CD8-positive, alpha-beta memory T cell (primary cell): ENCODE measurements around the gene MCF2L2. TPM values are rescaled to one million over a fixed set of nuclear protein-coding genes. Genes with fewer than 3 reads are reported as not detected.

Experiments
- CTCF ChIA-PET: fragments of 350-600 bp; sonication (Branson Sonifier 250); formaldehyde crosslinking; loops from one replicate; lab custom pipeline; 2021; ENCODE audit warnings: antibody characterized with exemption; lab: Charles Lee
- POLR2A ChIA-PET: fragments of 350-600 bp; sonication (Branson Sonifier 250); formaldehyde crosslinking; loops from one replicate; lab custom pipeline; 2021; ENCODE audit warnings: antibody characterized with exemption; lab: Charles Lee
- DNase-seq, 5 donors: peaks; one replicate each; pipeline versions ENCODE4 v3.0.0 to v3.0.0-alpha.2; 2020 to 2022; ENCODE audit warnings: mixed read lengths in 1 of 5
- H3K27ac ChIP-seq: one replicate; pipeline ENCODE4 v1.7.0; 2013; ENCODE audit warnings: low read depth, mild to moderate bottlenecking, low read length, moderate library complexity
- H3K27me3 ChIP-seq: 2 replicates; pipeline ENCODE4 v1.7.0; 2013; ENCODE audit warnings: low read length, mild to moderate bottlenecking; ENCODE audit not compliant: insufficient read depth, poor library complexity, severe bottlenecking
- H3K36me3 ChIP-seq: 2 replicates; pipeline ENCODE4 v1.7.0; 2013; ENCODE audit warnings: mild to moderate bottlenecking, low read length, moderate library complexity; ENCODE audit not compliant: insufficient read depth
- H3K4me1 ChIP-seq: 2 replicates; pipeline ENCODE4 v1.7.0; 2013; ENCODE audit warnings: mild to moderate bottlenecking, low read length, moderate library complexity; ENCODE audit not compliant: insufficient read depth
- H3K4me3 ChIP-seq: 2 replicates; pipeline ENCODE4 v1.7.0; 2013; ENCODE audit warnings: mild to moderate bottlenecking, low read length
- H3K9me3 ChIP-seq: 2 replicates; pipeline ENCODE4 v1.7.0; 2013; ENCODE audit warnings: mild to moderate bottlenecking, low read length
- H3K27ac Mint-ChIP-seq, 8 donors: one replicate each; pipeline ENCODE4 v1.8.0; 2020 to 2021; ENCODE audit warnings: mixed read lengths in 8 of 8, mild to moderate bottlenecking in 6 of 8, inconsistent platforms in 3 of 8, moderate library complexity in 3 of 8
- H3K27me3 Mint-ChIP-seq, 2 donors: one replicate each; pipeline ENCODE4 v1.8.0; 2020 to 2021; ENCODE audit warnings: mixed read lengths in 2 of 2, mild to moderate bottlenecking in 1 of 2, moderate library complexity in 1 of 2
- H3K36me3 Mint-ChIP-seq, 3 donors: one replicate each; pipeline ENCODE4 v1.8.0; 2020 to 2021; ENCODE audit warnings: mixed read lengths in 3 of 3, inconsistent platforms in 1 of 3, mild to moderate bottlenecking in 1 of 3
- H3K4me1 Mint-ChIP-seq, 3 donors: one replicate each; pipeline ENCODE4 v1.8.0; 2020 to 2021; ENCODE audit warnings: mixed read lengths in 3 of 3, inconsistent platforms in 1 of 3, mild to moderate bottlenecking in 1 of 3
- H3K4me3 Mint-ChIP-seq, 7 donors: one replicate each; pipeline ENCODE4 v1.8.0; 2020 to 2021; ENCODE audit warnings: mixed read lengths in 7 of 7, mild to moderate bottlenecking in 6 of 7, moderate library complexity in 4 of 7, inconsistent platforms in 2 of 7
- H3K9me3 Mint-ChIP-seq, 5 donors: one replicate each; pipeline ENCODE4 v1.8.0; 2020 to 2022; ENCODE audit warnings: mixed read lengths in 5 of 5, mild to moderate bottlenecking in 3 of 5, moderate library complexity in 2 of 5, inconsistent platforms in 1 of 5
- polyA plus RNA-seq: library from polyadenylated mRNA; unstranded; fragments of 300-500 nt; fragmentation: Illumina TruSeq; gene quantifications from one replicate; pipeline ENCODE4 v1.2.3, GENCODE V29; 2021
- total RNA-seq, 2 experiments: library from RNA; stranded (reverse); gene quantifications; one replicate each; pipeline ENCODE4 v1.2.3, GENCODE V29; 2021

The MCF2L2 gene
- total and polyA plus RNA-seq, 3 experiments from 2014 or later: 0.78 to 3.5 (median 2.8) TPM

DNA sequence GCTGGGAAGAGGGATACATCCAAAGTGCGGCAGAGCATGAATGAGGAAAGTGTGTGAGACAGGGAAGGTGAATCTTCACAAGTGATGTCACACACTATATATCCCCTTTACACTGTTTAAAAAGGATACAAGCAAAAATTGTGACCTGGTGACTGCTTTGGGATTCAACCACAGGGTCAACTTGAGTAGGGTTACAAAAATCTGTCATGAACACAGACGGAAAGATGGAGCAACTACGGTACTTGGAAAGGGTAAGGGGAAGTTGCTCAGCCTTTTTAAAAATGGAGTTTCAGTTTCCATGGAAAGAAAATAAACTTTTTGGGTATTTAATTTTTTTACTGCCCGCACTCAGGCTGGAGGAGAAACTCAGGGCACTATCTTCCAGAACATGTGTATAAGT is 115.1 kb downstream of the MCF2L2 start:
- no peaks in the 10 kb centered on the region for H3K9me3 ChIP-seq
- no peaks in the 10 kb centered on the region for H3K9me3 Mint-ChIP-seq
- CTCF ChIA-PET: no interaction called here
- H3K4me1 Mint-ChIP-seq: no peaks in the 10 kb centered on the region
- H3K4me1 ChIP-seq: no peaks in the 10 kb centered on the region
- H3K27me3 ChIP-seq: no peaks in the 10 kb centered on the region
- POLR2A ChIA-PET: no interaction called here
- H3K27ac Mint-ChIP-seq: no peak overlapping the region
- H3K27ac ChIP-seq: no peak overlapping the region
- DNase-seq: no peak
- peaks cover 4 to 35% (median 8%) of the 10 kb centered on the region in 3 donors for H3K36me3 Mint-ChIP-seq
- H3K36me3 ChIP-seq: no peaks in the 10 kb centered on the region
- H3K4me3 Mint-ChIP-seq: no peak overlapping the region
- no peaks in the 10 kb centered on the region for H3K27me3 Mint-ChIP-seq
- H3K4me3 ChIP-seq: no peak overlapping the region

DNA sequence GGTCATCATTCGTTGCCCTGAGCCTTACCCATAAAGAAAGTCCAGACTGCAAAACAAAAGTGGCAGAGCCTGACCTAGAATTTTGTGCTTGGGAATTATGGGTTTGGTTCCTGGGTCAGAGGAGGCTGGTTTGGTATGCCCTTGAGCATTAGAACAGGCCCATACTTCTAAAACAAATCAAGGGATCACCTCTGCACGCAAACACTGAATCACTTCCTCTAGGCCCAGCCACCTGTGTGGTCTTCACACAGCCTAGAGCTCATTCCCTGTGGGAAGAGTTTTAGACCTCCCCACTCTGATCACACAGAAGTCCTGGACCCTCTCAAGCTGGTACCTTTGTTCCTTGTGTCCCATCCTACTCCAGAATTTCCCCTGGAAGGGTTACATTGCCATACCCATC is 116.0 kb downstream of the MCF2L2 start:
- Histone ChIP-seq H3K36me3 (no peaks in the 10 kb centered on the region), H3K27ac (no peak overlapping the region), H3K4me1 (no peaks in the 10 kb centered on the region), H3K9me3 (no peaks in the 10 kb centered on the region), H3K27me3 (no peaks in the 10 kb centered on the region), H3K4me3 (no peak overlapping the region)
- peaks cover 4 to 28% (median 4%) of the 10 kb centered on the region in 3 donors for H3K36me3 Mint-ChIP-seq
- H3K4me3 Mint-ChIP-seq: no peak overlapping the region
- peak overlapping the region in 2 of 8 donors; percentile 16 to 26 for H3K27ac Mint-ChIP-seq
- no peaks in the 10 kb centered on the region for H3K27me3 Mint-ChIP-seq
- no peak for DNase-seq
- ChIA-PET POLR2A (no interaction called here), CTCF (no interaction called here)
- H3K4me1 Mint-ChIP-seq: no peaks in the 10 kb centered on the region
- no peaks in the 10 kb centered on the region for H3K9me3 Mint-ChIP-seq

DNA sequence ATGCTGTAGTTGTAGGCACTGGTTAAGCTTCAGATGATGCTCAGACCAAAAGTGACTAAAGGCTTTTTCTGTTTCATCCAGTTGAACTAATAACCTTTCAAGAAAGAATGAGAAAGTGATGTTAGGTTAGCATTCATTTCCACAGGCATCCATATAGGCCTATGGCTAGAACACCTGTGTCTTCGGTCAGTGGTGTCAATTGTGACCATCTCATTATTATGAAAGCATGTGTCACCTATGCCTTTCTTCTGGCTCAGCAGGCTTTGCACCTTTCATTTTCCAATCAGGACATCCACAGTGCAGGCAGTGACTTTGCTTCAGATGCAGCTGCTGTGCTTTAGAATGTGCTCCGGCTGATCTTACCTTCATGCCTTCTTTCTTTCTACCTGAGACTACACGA is 117.5 kb downstream of the MCF2L2 start:
- H3K4me1 ChIP-seq: no peaks in the 10 kb centered on the region
- no peaks in the 10 kb centered on the region for H3K27me3 ChIP-seq
- Mint-ChIP-seq H3K36me3 (peaks cover 0 to 25% (median 4%) of the 10 kb centered on the region in 3 donors), H3K27me3 (no peaks in the 10 kb centered on the region), H3K27ac (peak overlapping the region in 2 of 8 donors; percentile 3 to 5), H3K4me3 (no peak overlapping the region), H3K4me1 (no peaks in the 10 kb centered on the region), H3K9me3 (no peaks in the 10 kb centered on the region)
- no peaks in the 10 kb centered on the region for H3K9me3 ChIP-seq
- no peak overlapping the region for H3K4me3 ChIP-seq
- DNase-seq: no peak
- CTCF ChIA-PET: no interaction called here
- no peak overlapping the region for H3K27ac ChIP-seq
- H3K36me3 ChIP-seq: no peaks in the 10 kb centered on the region
- POLR2A ChIA-PET: no interaction called here

DNA sequence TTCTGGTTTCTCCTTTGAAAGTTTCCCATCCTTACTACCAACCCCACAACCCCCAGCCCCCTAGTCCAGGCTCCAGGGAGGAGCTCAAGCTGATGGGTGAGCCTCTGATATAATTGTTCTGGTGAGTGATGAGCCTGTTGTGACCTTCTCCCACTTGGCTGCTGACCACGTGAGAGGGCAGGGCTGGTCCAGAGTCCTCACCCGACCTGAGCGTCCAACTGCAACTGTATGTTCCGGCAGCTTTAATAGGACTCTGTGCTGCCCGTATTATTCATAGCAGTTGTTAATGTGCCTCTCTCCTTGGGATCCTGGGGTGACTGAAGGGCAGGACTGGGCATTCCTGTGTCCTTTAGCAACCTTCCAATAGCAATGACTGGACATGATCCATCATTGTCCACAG is 119.1 kb downstream of the MCF2L2 start:
- no peaks in the 10 kb centered on the region for H3K27me3 Mint-ChIP-seq
- CTCF ChIA-PET: no interaction called here
- Histone ChIP-seq H3K4me1 (no peaks in the 10 kb centered on the region), H3K4me3 (no peak overlapping the region), H3K27me3 (no peaks in the 10 kb centered on the region), H3K36me3 (no peaks in the 10 kb centered on the region), H3K27ac (no peak overlapping the region), H3K9me3 (no peaks in the 10 kb centered on the region)
- H3K27ac Mint-ChIP-seq: no peak overlapping the region
- H3K4me3 Mint-ChIP-seq: no peak overlapping the region
- POLR2A ChIA-PET: no interaction called here
- no peak for DNase-seq
- no peaks in the 10 kb centered on the region for H3K9me3 Mint-ChIP-seq
- no peaks in the 10 kb centered on the region for H3K4me1 Mint-ChIP-seq
- peaks cover 0 to 25% (median 4%) of the 10 kb centered on the region in 3 donors for H3K36me3 Mint-ChIP-seq

- H3K4me1 ChIP-seq: no peaks in the 10 kb centered on the region
- no peak overlapping the region for H3K4me3 Mint-ChIP-seq
- H3K27me3 ChIP-seq: no peaks in the 10 kb centered on the region
- no peak overlapping the region for H3K27ac ChIP-seq
- peaks cover 0 to 25% (median 4%) of the 10 kb centered on the region in 3 donors for H3K36me3 Mint-ChIP-seq
- no peak overlapping the region for H3K27ac Mint-ChIP-seq
- no peaks in the 10 kb centered on the region for H3K36me3 ChIP-seq
- no peak for DNase-seq
- POLR2A ChIA-PET: no interaction called here
- no peaks in the 10 kb centered on the region for H3K4me1 Mint-ChIP-seq
- H3K9me3 Mint-ChIP-seq: no peaks in the 10 kb centered on the region
- no peaks in the 10 kb centered on the region for H3K9me3 ChIP-seq
- H3K4me3 ChIP-seq: no peak overlapping the region
- CTCF ChIA-PET: no interaction called here
- no peaks in the 10 kb centered on the region for H3K27me3 Mint-ChIP-seq
Observed at GRCh38 chr3:183308751-183309150, 119.7 kb downstream of the MCF2L2 start.

- H3K27ac Mint-ChIP-seq: peak overlapping the region in 1 of 8 donors; percentile 81
- H3K27me3 ChIP-seq: no peaks in the 10 kb centered on the region
- H3K27me3 Mint-ChIP-seq: no peaks in the 10 kb centered on the region
- H3K4me3 Mint-ChIP-seq: no peak overlapping the region
- no peak overlapping the region for H3K4me3 ChIP-seq
- no peaks in the 10 kb centered on the region for H3K9me3 ChIP-seq
- H3K36me3 Mint-ChIP-seq: peaks cover 0 to 26% (median 4%) of the 10 kb centered on the region in 3 donors
- ChIA-PET POLR2A (no interaction called here), CTCF (no interaction called here)
- no peak overlapping the region for H3K27ac ChIP-seq
- no peaks in the 10 kb centered on the region for H3K4me1 Mint-ChIP-seq
- no peaks in the 10 kb centered on the region for H3K4me1 ChIP-seq
- no peaks in the 10 kb centered on the region for H3K36me3 ChIP-seq
- DNase-seq: no peak
- no peaks in the 10 kb centered on the region for H3K9me3 Mint-ChIP-seq
Observed at GRCh38 chr3:183307749-183308148, 120.7 kb downstream of the MCF2L2 start.

DNA sequence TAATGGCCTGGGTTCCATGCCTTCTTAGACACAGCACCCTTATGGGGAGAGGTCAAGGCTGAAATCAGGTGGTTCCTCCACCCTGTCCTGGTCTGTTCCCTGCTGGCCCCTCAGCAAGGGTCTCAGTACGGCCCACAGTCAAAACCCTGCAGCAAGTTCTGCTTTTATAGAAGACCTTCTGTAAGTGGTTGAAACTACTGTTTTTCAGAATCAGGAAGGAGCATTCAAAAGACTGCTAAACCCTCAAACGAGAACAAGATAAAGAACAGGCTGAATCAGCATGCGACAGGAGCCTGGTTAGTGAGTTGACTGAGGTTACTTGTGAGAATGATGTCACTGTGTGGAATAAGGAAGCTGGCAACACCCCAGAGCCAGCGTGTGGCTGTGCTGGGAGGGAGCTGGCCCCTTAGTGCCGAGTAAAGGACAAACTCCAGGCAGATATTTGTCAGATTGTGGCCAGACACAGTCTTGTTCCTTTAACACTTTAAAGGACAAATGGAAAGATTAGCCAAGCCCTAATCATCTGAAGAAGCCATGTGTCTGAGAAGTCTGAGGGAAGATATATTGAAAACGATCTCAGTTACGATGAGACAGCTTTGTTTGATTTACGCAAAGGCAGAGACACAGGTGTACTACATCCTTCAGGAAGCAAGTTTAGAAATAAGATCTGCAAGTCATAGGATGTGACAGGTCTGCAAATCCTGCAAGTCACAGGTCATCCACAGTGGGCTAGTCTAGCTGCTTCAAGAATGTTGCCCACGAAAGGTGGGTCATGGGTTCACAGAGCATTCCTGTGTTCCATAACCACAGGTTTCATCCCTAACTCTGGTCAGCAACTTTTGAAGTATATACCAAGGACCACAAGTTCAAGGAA is 121.4 kb downstream of the MCF2L2 start:
- DNase-seq: no peak
- H3K9me3 ChIP-seq: no peaks in the 10 kb centered on the region
- H3K36me3 Mint-ChIP-seq: peaks cover 0 to 26% (median 4%) of the 10 kb centered on the region in 3 donors

GRCh38 chr3:183303690-183304089 is 124.7 kb downstream of the MCF2L2 start:
- no peaks in the 10 kb centered on the region for H3K4me1 ChIP-seq
- ChIA-PET CTCF (no interaction called here), POLR2A (no interaction called here)
- DNase-seq: no peak
- H3K9me3 Mint-ChIP-seq: no peaks in the 10 kb centered on the region
- H3K4me3 ChIP-seq: no peak overlapping the region
- no peaks in the 10 kb centered on the region for H3K36me3 ChIP-seq
- H3K36me3 Mint-ChIP-seq: peaks cover 0 to 12% (median 0%) of the 10 kb centered on the region in 3 donors
- no peaks in the 10 kb centered on the region for H3K9me3 ChIP-seq
- H3K4me3 Mint-ChIP-seq: no peak overlapping the region
- peak overlapping the region in 2 of 8 donors; percentile 41 to 72 for H3K27ac Mint-ChIP-seq
- no peaks in the 10 kb centered on the region for H3K27me3 ChIP-seq
- H3K27me3 Mint-ChIP-seq: no peaks in the 10 kb centered on the region
- no peak overlapping the region for H3K27ac ChIP-seq
- H3K4me1 Mint-ChIP-seq: peaks cover 4 to 7% (median 6%) of the 10 kb centered on the region in 3 donors

More for the DNA sequence above, 121.4 kb downstream of the MCF2L2 start:
- no peaks in the 10 kb centered on the region for H3K9me3 Mint-ChIP-seq
- ChIA-PET POLR2A (no interaction called here), CTCF (no interaction called here)
- Histone ChIP-seq H3K27me3 (no peaks in the 10 kb centered on the region), H3K4me3 (no peak overlapping the region), H3K36me3 (no peaks in the 10 kb centered on the region), H3K4me1 (no peaks in the 10 kb centered on the region), H3K27ac (peak overlapping the region; percentile 41)
- H3K4me1 Mint-ChIP-seq: peaks cover 2 to 4% (median 3%) of the 10 kb centered on the region in 3 donors
- H3K27ac Mint-ChIP-seq: peak overlapping the region in 3 of 8 donors; percentile 29 to 43 (median 42)
- H3K27me3 Mint-ChIP-seq: no peaks in the 10 kb centered on the region
- no peak overlapping the region for H3K4me3 Mint-ChIP-seq
